Measurements from ENCODE around the gene GAS2. TPM values are rescaled to one million over a fixed set of nuclear protein-coding genes. Genes with fewer than 3 reads are reported as not detected.

The GAS2 gene
- total RNA-seq, 1 experiment from 2014 or later: 2.8 TPM

GRCh38 chr11:22725079-22725478 lies 58.7 kb downstream of the GAS2 start:
- no peaks in the 10 kb centered on the region for H4K20me1 ChIP-seq (ENCODE audit: insufficient read depth)
- intact Hi-C loops (cut with micrococcal nuclease; ENCODE audit: unreplicated experiment): no loop called here
- TF ChIP-seq EZH2 (IDR thresholded peaks at IDR 0.05; ENCODE audit: low read depth) (no peak), CTCF (conservative IDR thresholded peaks at IDR 0.05) (no peak)

GRCh38 chr11:22728600-22729389 lies 62.4 kb downstream of the GAS2 start:
- H2AFZ ChIP-seq: no peak overlapping the region
- no peak overlapping the region for H3K4me3 ChIP-seq
- no peaks in the 10 kb centered on the region for H3K36me3 ChIP-seq (ENCODE audit: low read depth)
- H3K9me2 ChIP-seq (ENCODE audit: insufficient read depth): no peaks in the 10 kb centered on the region
- POLR2A ChIA-PET (ENCODE audit: unreplicated experiment): no interaction called here
- intact Hi-C loops (cut with micrococcal nuclease; ENCODE audit: unreplicated experiment): no loop called here
- no peak overlapping the region for H3K27ac ChIP-seq
- H3F3A ChIP-seq (ENCODE audit: insufficient read depth, low read depth): no peaks in the 10 kb centered on the region
- H3K27me3 ChIP-seq (ENCODE audit: insufficient read depth, low read depth): no peaks in the 10 kb centered on the region
- DNase-seq: no peak
- H4K20me1 ChIP-seq (ENCODE audit: insufficient read depth): no peaks in the 10 kb centered on the region
- CTCF ChIA-PET: no interaction called here
- TF ChIP-seq CTCF (conservative IDR thresholded peaks at IDR 0.05) (no peak), EZH2 (IDR thresholded peaks at IDR 0.05; ENCODE audit: low read depth) (no peak)
- no peaks in the 10 kb centered on the region; the same call in 1 of the 2 replicates for H3K9me3 ChIP-seq (ENCODE audit: insufficient read depth, low read depth)
- no peaks in the 10 kb centered on the region for H3K79me2 ChIP-seq (ENCODE audit: low read depth)
- H3K4me2 ChIP-seq: no peak overlapping the region
- no peaks in the 10 kb centered on the region for H3K4me1 ChIP-seq (replicated peaks; ENCODE audit: insufficient read depth)
- no TSS peak for BruUV-seq (replicated peaks)

More at GRCh38 chr11:22725079-22725478, 58.7 kb downstream of the GAS2 start:
- Histone ChIP-seq H3K4me3 (no peak overlapping the region), H3K4me2 (no peak overlapping the region), H2AFZ (no peak overlapping the region), H3K36me3 (ENCODE audit: low read depth) (no peaks in the 10 kb centered on the region), H3K9me3 (ENCODE audit: insufficient read depth, low read depth) (no peaks in the 10 kb centered on the region; the same call in 1 of the 2 replicates), H3K27me3 (ENCODE audit: insufficient read depth, low read depth) (no peaks in the 10 kb centered on the region), H3K9me2 (ENCODE audit: insufficient read depth) (no peaks in the 10 kb centered on the region), H3K27ac (no peak overlapping the region), H3K79me2 (ENCODE audit: low read depth) (no peaks in the 10 kb centered on the region), H3K4me1 (replicated peaks; ENCODE audit: insufficient read depth) (no peaks in the 10 kb centered on the region), H3F3A (ENCODE audit: insufficient read depth, low read depth) (no peaks in the 10 kb centered on the region)
- CTCF ChIA-PET: no interaction called here
- DNase-seq: no peak
- no TSS peak for BruUV-seq (replicated peaks)
- POLR2A ChIA-PET (ENCODE audit: unreplicated experiment): no interaction called here

GRCh38 chr11:22730319-22730718 lies 63.9 kb downstream of the GAS2 start:
- DNase-seq: no peak
- H4K20me1 ChIP-seq (ENCODE audit: insufficient read depth): no peaks in the 10 kb centered on the region
- CTCF ChIA-PET: no interaction called here
- TF ChIP-seq CTCF (conservative IDR thresholded peaks at IDR 0.05): peak; percentile 40; the same call in 1 of the 2 replicates
- no peak for TF ChIP-seq EZH2 (IDR thresholded peaks at IDR 0.05; ENCODE audit: low read depth)
- no peak overlapping the region for H2AFZ ChIP-seq
- H3K9me3 ChIP-seq (ENCODE audit: insufficient read depth, low read depth): no peaks in the 10 kb centered on the region; the same call in 1 of the 2 replicates
- H3K79me2 ChIP-seq (ENCODE audit: low read depth): no peaks in the 10 kb centered on the region
- H3K27me3 ChIP-seq (ENCODE audit: insufficient read depth, low read depth): no peaks in the 10 kb centered on the region
- no peak overlapping the region for H3K27ac ChIP-seq
- H3F3A ChIP-seq (ENCODE audit: insufficient read depth, low read depth): no peaks in the 10 kb centered on the region
- no peaks in the 10 kb centered on the region for H3K36me3 ChIP-seq (ENCODE audit: low read depth)
- no peaks in the 10 kb centered on the region; the same call in 1 of the 2 replicates for H3K9me2 ChIP-seq (ENCODE audit: insufficient read depth)
- BruUV-seq (replicated peaks): no TSS peak
- POLR2A ChIA-PET (ENCODE audit: unreplicated experiment): no interaction called here
- H3K4me3 ChIP-seq: no peak overlapping the region
- intact Hi-C loops (cut with micrococcal nuclease; ENCODE audit: unreplicated experiment): no loop called here
- H3K4me2 ChIP-seq: no peak overlapping the region
- H3K4me1 ChIP-seq (replicated peaks; ENCODE audit: insufficient read depth): no peaks in the 10 kb centered on the region

Measured in PC-9 (cell line).